GM12892 (cell line): ENCODE measurements around the gene TTC9B.

Experiments
- POLR2A ChIP-seq: IDR thresholded peaks from 2 replicates; pipeline ENCODE4 v1.6.1; 2011; ENCODE audit warnings: low read depth, low read length, control low read depth
- POLR2AphosphoS5 ChIP-seq: IDR thresholded peaks from 2 replicates; pipeline ENCODE4 v1.6.1; 2011; ENCODE audit warnings: low read depth, low read length, control low read depth

GRCh38 chr19:40221858-40222619 is 3.9 kb upstream of the TTC9B start:
- TF ChIP-seq POLR2AphosphoS5 (no peak), POLR2A (no peak)
